Transverse colon (tissue), 4 donors: Measurements from ENCODE around the gene GNB1.

ENCODE experiments used
- CTCF ChIP-seq, 5 experiments: fragments of 200-600 bp in 3 of 5; fragments of 450-650 bp in 2 of 5; sonication (generic) in 3 of 5; IDR thresholded peaks; 1 replicate in 2 of 5; 2 replicates in 3 of 5; pipeline ENCODE4 v1.5.1; 2016 to 2017; ENCODE audit warnings: antibody characterized with exemption in 5 of 5, inconsistent platforms in 3 of 5, mild to moderate bottlenecking in 2 of 5, moderate library complexity in 1 of 5
- POLR2A ChIP-seq: fragments of 450-650 bp; IDR thresholded peaks from one replicate; pipeline ENCODE4 v1.6.1; 2016; ENCODE audit warnings: antibody characterized with exemption, mild to moderate bottlenecking, moderate library complexity
- POLR2AphosphoS5 ChIP-seq, 3 donors: sonication (generic); formaldehyde crosslinking; IDR thresholded peaks; one replicate each; pipeline ENCODE4 v1.6.1; 2016; ENCODE audit warnings: antibody characterized with exemption in 3 of 3

- no peak for TF ChIP-seq CTCF (IDR thresholded peaks at IDR 0.05)
- no peak for TF ChIP-seq POLR2A
- peak in 1 of 3 donors; percentile 3 for TF ChIP-seq POLR2AphosphoS5 (IDR thresholded peaks at IDR 0.05)
Measured at GRCh38 chr1:1881727-1882126, 9.2 kb downstream of the GNB1 start.
